PFSK-1 (cell line): ENCODE data around the gene DOHH.

ENCODE experiments used
- FOXP2 ChIP-seq: optimal IDR thresholded peaks from 2 replicates; pipeline ENCODE3; 2011; ENCODE audit warnings: borderline replicate concordance, control low read depth, inconsistent platforms; ENCODE audit not compliant: insufficient read depth; ENCODE audit errors: extremely low read length, extremely low read depth
- POLR2AphosphoS5 ChIP-seq: IDR thresholded peaks from 2 replicates; pipeline ENCODE4 v1.6.1; 2012; ENCODE audit warnings: low read depth, mild to moderate bottlenecking, control low read depth, low read length, moderate library complexity
- REST ChIP-seq, 2 experiments: IDR thresholded peaks; 2 replicates each; pipeline versions ENCODE4 v1.6.1 to v1.8.0; 2011 to 2012; ENCODE audit warnings: low read depth in 2 of 2, low read length in 2 of 2, control low read depth in 1 of 2, inconsistent platforms in 1 of 2, mild to moderate bottlenecking in 1 of 2, moderate library complexity in 1 of 2; ENCODE audit not compliant: insufficient read depth in 1 of 2
- SIN3A ChIP-seq: IDR thresholded peaks from 2 replicates; pipeline ENCODE4 v1.6.1; 2012; ENCODE audit warnings: mild to moderate bottlenecking, low read length, moderate library complexity, borderline replicate concordance; ENCODE audit not compliant: insufficient read depth
- TAF1 ChIP-seq: IDR thresholded peaks from 2 replicates; pipeline ENCODE4 v1.6.1; 2012; ENCODE audit warnings: low read length, control low read depth, borderline replicate concordance; ENCODE audit not compliant: insufficient read depth

The DOHH gene

GRCh38 chr19:3516675-3517207 lies 16.3 kb upstream of the DOHH start:
- TF ChIP-seq TAF1 (no peak), POLR2AphosphoS5 (no peak), SIN3A (no peak), FOXP2 (no peak), REST (IDR thresholded peaks at IDR 0.05; ENCODE audit: insufficient read depth in 1 of 2, low read depth in 2 of 2, low read length in 2 of 2) (no peak)

GRCh38 chr19:3515891-3516422 lies 15.5 kb upstream of the DOHH start:
- no peak for TF ChIP-seq REST (IDR thresholded peaks at IDR 0.05; ENCODE audit: insufficient read depth in 1 of 2, low read depth in 2 of 2, low read length in 2 of 2)
- no peak for TF ChIP-seq POLR2AphosphoS5
- TF ChIP-seq FOXP2: no peak
- TF ChIP-seq TAF1: no peak
- TF ChIP-seq SIN3A: no peak

GRCh38 chr19:3514930-3515329 lies 14.5 kb upstream of the DOHH start:
- TF ChIP-seq POLR2AphosphoS5 (no peak), TAF1 (no peak), SIN3A (no peak)

- TF ChIP-seq POLR2AphosphoS5: no peak
- no peak for TF ChIP-seq TAF1
- no peak for TF ChIP-seq REST (IDR thresholded peaks at IDR 0.05; ENCODE audit: insufficient read depth in 1 of 2, low read depth in 2 of 2, low read length in 2 of 2)
- no peak for TF ChIP-seq FOXP2
- TF ChIP-seq SIN3A: no peak
These were observed 13.0 kb upstream of the DOHH start for GRCh38 chr19:3513229-3514140.

GRCh38 chr19:3512562-3513228 lies 12.2 kb upstream of the DOHH start:
- TF ChIP-seq FOXP2 (no peak), POLR2AphosphoS5 (no peak), SIN3A (no peak), TAF1 (no peak), REST (IDR thresholded peaks at IDR 0.05; ENCODE audit: insufficient read depth in 1 of 2, low read depth in 2 of 2, low read length in 2 of 2) (no peak)
